B cell (primary cell): ENCODE data around the gene FBLN2.

Source experiments
- CTCF ChIP-seq: fragments of 200-600 bp; IDR thresholded peaks from one replicate; pipeline ENCODE4 v1.8.0; 2022; ENCODE audit warnings: antibody characterized with exemption, mild to moderate bottlenecking
- EZH2 ChIP-seq: IDR thresholded peaks from 2 replicates; pipeline ENCODE4 v1.6.1; 2012; ENCODE audit warnings: borderline replicate concordance, low read depth, mild to moderate bottlenecking, moderate library complexity, low read length; ENCODE audit not compliant: insufficient read depth, poor library complexity, severe bottlenecking

GRCh38 chr3:13522236-13522635 lies 26.7 kb upstream of the FBLN2 start:
- no peak for TF ChIP-seq CTCF
- no peak for TF ChIP-seq EZH2
